ENCODE measurements around the gene S1PR3. TPM values are rescaled to one million over a fixed set of nuclear protein-coding genes. Genes with fewer than 3 reads are reported as not detected.

The S1PR3 gene
- total RNA-seq, 1 donor from 2014 or later = 18.3 TPM

GRCh38 chr9:88973281-88974045, 17.8 kb upstream of the S1PR3 start:
- Mint-ChIP-seq H3K4me1 (ENCODE audit: unreplicated experiment) (peaks cover 5% of the 10 kb centered on the region), H3K27me3 (ENCODE audit: unreplicated experiment) (peaks cover 3% of the 10 kb centered on the region), H3K9me3 (ENCODE audit: unreplicated experiment) (no peaks in the 10 kb centered on the region), H3K27ac (ENCODE audit: unreplicated experiment) (no peak overlapping the region), H3K4me3 (ENCODE audit: unreplicated experiment) (no peak overlapping the region), H3K36me3 (ENCODE audit: low read depth, unreplicated experiment) (no peaks in the 10 kb centered on the region)
- TF ChIP-seq, protein P1, sequence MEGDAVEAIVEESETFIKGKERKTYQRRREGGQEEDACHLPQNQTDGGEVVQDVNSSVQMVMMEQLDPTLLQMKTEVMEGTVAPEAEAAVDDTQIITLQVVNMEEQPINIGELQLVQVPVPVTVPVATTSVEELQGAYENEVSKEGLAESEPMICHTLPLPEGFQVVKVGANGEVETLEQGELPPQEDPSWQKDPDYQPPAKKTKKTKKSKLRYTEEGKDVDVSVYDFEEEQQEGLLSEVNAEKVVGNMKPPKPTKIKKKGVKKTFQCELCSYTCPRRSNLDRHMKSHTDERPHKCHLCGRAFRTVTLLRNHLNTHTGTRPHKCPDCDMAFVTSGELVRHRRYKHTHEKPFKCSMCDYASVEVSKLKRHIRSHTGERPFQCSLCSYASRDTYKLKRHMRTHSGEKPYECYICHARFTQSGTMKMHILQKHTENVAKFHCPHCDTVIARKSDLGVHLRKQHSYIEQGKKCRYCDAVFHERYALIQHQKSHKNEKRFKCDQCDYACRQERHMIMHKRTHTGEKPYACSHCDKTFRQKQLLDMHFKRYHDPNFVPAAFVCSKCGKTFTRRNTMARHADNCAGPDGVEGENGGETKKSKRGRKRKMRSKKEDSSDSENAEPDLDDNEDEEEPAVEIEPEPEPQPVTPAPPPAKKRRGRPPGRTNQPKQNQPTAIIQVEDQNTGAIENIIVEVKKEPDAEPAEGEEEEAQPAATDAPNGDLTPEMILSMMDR (IDR thresholded peaks at IDR 0.05; ENCODE audit: unreplicated experiment) = no peak
- no peak for DNase-seq (ENCODE audit: low spot score)

DNA sequence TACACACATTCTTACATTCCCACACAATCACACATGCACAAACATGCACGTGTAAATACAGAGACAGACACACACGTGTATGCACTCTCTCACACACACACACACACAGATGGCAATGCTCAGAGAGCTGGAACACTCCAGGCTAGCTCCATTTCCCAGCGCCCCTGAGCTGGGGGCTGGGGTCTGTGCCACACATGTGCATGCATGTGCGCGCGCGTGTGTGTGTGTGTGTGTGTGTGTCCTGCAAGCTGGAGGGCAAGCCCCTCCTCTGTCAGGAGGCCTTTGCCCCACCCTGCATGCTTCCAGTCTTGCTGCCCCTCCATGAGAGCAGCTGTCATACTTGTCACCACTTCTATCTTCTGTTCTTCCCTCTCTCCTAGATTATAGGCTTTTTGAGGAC, 16.6 kb upstream of the S1PR3 start:
- peaks cover 5% of the 10 kb centered on the region for H3K4me1 Mint-ChIP-seq (ENCODE audit: unreplicated experiment)
- H3K9me3 Mint-ChIP-seq (ENCODE audit: unreplicated experiment) = no peaks in the 10 kb centered on the region
- TF ChIP-seq, protein P1 (IDR thresholded peaks at IDR 0.05; ENCODE audit: unreplicated experiment) = no peak
- H3K27ac Mint-ChIP-seq (ENCODE audit: unreplicated experiment) = no peak overlapping the region
- H3K4me3 Mint-ChIP-seq (ENCODE audit: unreplicated experiment) = no peak overlapping the region
- no peaks in the 10 kb centered on the region for H3K36me3 Mint-ChIP-seq (ENCODE audit: low read depth, unreplicated experiment)
- peaks cover 3% of the 10 kb centered on the region for H3K27me3 Mint-ChIP-seq (ENCODE audit: unreplicated experiment)
- no peak for DNase-seq (ENCODE audit: low spot score)

- DNase-seq (ENCODE audit: low spot score) = no peak
These were observed 15.0 kb upstream of the S1PR3 start for GRCh38 chr9:88975966-88976889.

GRCh38 chr9:88976890-88977257, 14.4 kb upstream of the S1PR3 start:
- DNase-seq (ENCODE audit: low spot score) = no peak
- Mint-ChIP-seq H3K27ac (ENCODE audit: unreplicated experiment) (no peak overlapping the region), H3K4me1 (ENCODE audit: unreplicated experiment) (peaks cover 5% of the 10 kb centered on the region), H3K9me3 (ENCODE audit: unreplicated experiment) (no peaks in the 10 kb centered on the region), H3K27me3 (ENCODE audit: unreplicated experiment) (peaks cover 3% of the 10 kb centered on the region), H3K4me3 (ENCODE audit: unreplicated experiment) (no peak overlapping the region), H3K36me3 (ENCODE audit: low read depth, unreplicated experiment) (no peaks in the 10 kb centered on the region)
- TF ChIP-seq, protein P1 (IDR thresholded peaks at IDR 0.05; ENCODE audit: unreplicated experiment) = no peak

More at GRCh38 chr9:88975966-88976889, 15.0 kb upstream of the S1PR3 start:
- Mint-ChIP-seq H3K4me1 (ENCODE audit: unreplicated experiment) (peaks cover 5% of the 10 kb centered on the region), H3K9me3 (ENCODE audit: unreplicated experiment) (no peaks in the 10 kb centered on the region), H3K36me3 (ENCODE audit: low read depth, unreplicated experiment) (no peaks in the 10 kb centered on the region), H3K27me3 (ENCODE audit: unreplicated experiment) (peaks cover 3% of the 10 kb centered on the region), H3K27ac (ENCODE audit: unreplicated experiment) (no peak overlapping the region), H3K4me3 (ENCODE audit: unreplicated experiment) (no peak overlapping the region)
- TF ChIP-seq, protein P1 (IDR thresholded peaks at IDR 0.05; ENCODE audit: unreplicated experiment) = no peak

Data from endothelial cell (in vitro differentiated cells).